Esophagus squamous epithelium (tissue), 5 donors: Measurements from ENCODE around the gene RCAN2. TPM values are rescaled to one million over a fixed set of nuclear protein-coding genes. Genes with fewer than 3 reads are reported as not detected.
A peak's percentile ranks its signal among the peaks of the same experiment; 100 is the strongest.

Experiments used
- DNase-seq: peaks from one replicate; lab custom pipeline; 2025; lab: John Stamatoyannopoulos, UW
- H3K27ac ChIP-seq, 4 donors: fragments of 200-600 bp; sonication (generic); one replicate each; pipeline ENCODE4 v1.5.1; 2016 to 2019; ENCODE audit warnings: mild to moderate bottlenecking in 1 of 4
- H3K27me3 ChIP-seq, 4 donors: fragments of 200-600 bp; sonication (generic); 1 replicate in 3 of 4; 2 replicates in 1 of 4; pipeline versions ENCODE4 v1.5.1 to v1.6.0; 2017 to 2021; ENCODE audit warnings: antibody characterized with exemption in 1 of 4
- H3K36me3 ChIP-seq, 3 donors: fragments of 200-600 bp; sonication (generic); one replicate each; pipeline ENCODE4 v1.5.1; 2016 to 2019
- H3K4me1 ChIP-seq, 3 donors: fragments of 200-600 bp; sonication (generic); one replicate each; pipeline ENCODE4 v1.5.1; 2017 to 2019
- H3K4me3 ChIP-seq, 4 donors: fragments of 200-600 bp; sonication (generic); 1 replicate in 3 of 4; 2 replicates in 1 of 4; pipeline ENCODE4 v1.5.1; 2016 to 2019; ENCODE audit warnings: mild to moderate bottlenecking in 2 of 4, moderate library complexity in 1 of 4
- H3K9me3 ChIP-seq, 3 donors: fragments of 200-600 bp; sonication (generic); one replicate each; pipeline ENCODE4 v1.5.1; 2016 to 2019
- CTCF ChIP-seq, 6 experiments: fragments of 450-650 bp in 4 of 6; fragments of 200-600 bp in 2 of 6; sonication (generic) in 2 of 6; IDR thresholded peaks; one replicate each; pipeline ENCODE4 v1.5.1; 2016 to 2019; ENCODE audit warnings: antibody characterized with exemption in 6 of 6, mild to moderate bottlenecking in 4 of 6, moderate library complexity in 4 of 6
- POLR2A ChIP-seq, 4 donors: fragments of 450-650 bp; IDR thresholded peaks; one replicate each; pipeline ENCODE4 v1.6.1; 2017; ENCODE audit warnings: antibody characterized with exemption in 4 of 4, mild to moderate bottlenecking in 4 of 4, moderate library complexity in 3 of 4
- WGBS, 2 donors: methylation state at CpG; one replicate each; pipeline ENCODE4 v1.1.5; 2018; 5-methylcytosine and 5-hydroxymethylcytosine counted together
- intact Hi-C: fragments of 100-400 bp; cut with DNase I; formaldehyde crosslinking; loops from one replicate; pipeline ENCODE4 v1.15.0; 2022
- total RNA-seq, 4 donors: library from RNA; depleted of rRNA; stranded (reverse); fragments of >200 nt; gene quantifications; one replicate each; pipeline ENCODE4 v1.1.0, GENCODE V29; 2016
- donor health status: DM: yes; HTN: yes; CAD: no.

The RCAN2 gene
- total RNA-seq, 4 donors from 2014 or later: 1.4 to 12.4 (median 4.0) TPM

DNA sequence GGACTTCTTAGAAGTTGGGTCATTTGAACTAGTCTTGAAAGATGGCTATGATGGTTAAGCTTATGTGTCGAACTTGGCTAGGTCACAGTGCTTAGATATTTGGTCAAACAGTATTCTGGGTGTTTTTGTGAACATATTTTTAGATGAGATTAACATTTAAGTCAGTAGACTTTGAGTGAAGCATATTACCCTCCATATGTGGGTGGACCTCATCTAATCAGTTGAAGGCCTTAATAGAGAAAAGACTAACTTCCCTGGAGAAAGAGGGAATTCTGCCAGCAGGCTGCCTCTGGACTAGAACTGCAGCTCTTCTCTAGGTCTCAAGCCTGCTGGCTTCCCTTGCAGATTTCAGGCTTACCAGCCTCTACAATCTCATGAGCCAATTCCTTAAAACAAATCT, 76.9 kb downstream of the RCAN2 start:
- WGBS, 2 donors: 0 to 71% methylated on average over 1 of the region's 1 CpG
- Histone ChIP-seq H3K9me3 (no peaks in the 10 kb centered on the region), H3K4me1 (peaks cover 0 to 16% (median 0%) of the 10 kb centered on the region in 3 donors), H3K36me3 (no peaks in the 10 kb centered on the region), H3K27me3 (no peaks in the 10 kb centered on the region), H3K4me3 (no peak overlapping the region), H3K27ac (no peak overlapping the region)
- no peak for TF ChIP-seq POLR2A (IDR thresholded peaks at IDR 0.05)
- no peak for TF ChIP-seq CTCF (IDR thresholded peaks at IDR 0.05)
- intact Hi-C loops: loop anchor here (10.0 kb wide), 1 partner anchor 210 kb away; no protein-coding TSS in a partner anchor
- DNase-seq: no peak

DNA sequence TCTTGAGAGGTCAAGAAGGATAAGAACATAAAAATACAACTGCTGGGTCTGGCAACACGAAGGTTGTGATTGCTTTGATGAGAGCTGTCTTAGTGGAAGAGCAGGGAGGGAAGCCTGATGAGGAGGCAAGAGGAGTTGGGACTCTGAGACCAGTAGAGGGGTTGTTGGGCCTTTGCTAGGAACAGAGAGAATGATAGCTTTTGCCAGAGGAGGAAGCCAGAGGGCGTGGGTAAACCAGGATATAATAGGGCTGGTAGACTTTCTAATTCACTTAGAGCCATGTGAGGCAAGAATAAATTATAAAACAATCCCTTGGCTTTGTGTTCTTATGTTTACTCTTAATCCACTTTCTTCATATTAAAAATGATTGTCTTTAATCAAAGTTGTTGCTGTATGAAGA, 78.6 kb downstream of the RCAN2 start:
- TF ChIP-seq CTCF (IDR thresholded peaks at IDR 0.05): no peak
- TF ChIP-seq POLR2A (IDR thresholded peaks at IDR 0.05): no peak
- DNase-seq: no peak
- Histone ChIP-seq H3K27ac (no peak overlapping the region), H3K27me3 (no peaks in the 10 kb centered on the region), H3K4me1 (peaks cover 0 to 25% (median 0%) of the 10 kb centered on the region in 3 donors), H3K36me3 (no peaks in the 10 kb centered on the region), H3K9me3 (no peaks in the 10 kb centered on the region), H3K4me3 (no peak overlapping the region)
- intact Hi-C loops: loop anchor here (10.0 kb wide), 1 partner anchor 212 kb away; no protein-coding TSS in a partner anchor
- WGBS, 2 donors: 37 to 49% methylated on average over 2 of the region's 2 CpGs

- 35 to 58% methylated on average over 3 of the region's 3 CpGs for WGBS, 2 donors
- H3K36me3 ChIP-seq: no peaks in the 10 kb centered on the region
- H3K27me3 ChIP-seq: no peaks in the 10 kb centered on the region
- DNase-seq: no peak
- no peak overlapping the region for H3K27ac ChIP-seq
- TF ChIP-seq POLR2A (IDR thresholded peaks at IDR 0.05): no peak
- no peak for TF ChIP-seq CTCF (IDR thresholded peaks at IDR 0.05)
- no peak overlapping the region for H3K4me3 ChIP-seq
- peaks cover 0 to 31% (median 0%) of the 10 kb centered on the region in 3 donors for H3K4me1 ChIP-seq
- intact Hi-C loops: loop anchor here (10.0 kb wide), 1 partner anchor 213 kb away; no protein-coding TSS in a partner anchor
- H3K9me3 ChIP-seq: no peaks in the 10 kb centered on the region
Observed at GRCh38 chr6:46411456-46412197, 79.6 kb downstream of the RCAN2 start.

GRCh38 chr6:46410334-46410953, 80.8 kb downstream of the RCAN2 start:
- Histone ChIP-seq H3K4me3 (no peak overlapping the region), H3K9me3 (no peaks in the 10 kb centered on the region), H3K4me1 (peaks cover 0 to 31% (median 0%) of the 10 kb centered on the region in 3 donors), H3K36me3 (no peaks in the 10 kb centered on the region), H3K27me3 (no peaks in the 10 kb centered on the region), H3K27ac (no peak overlapping the region)
- peak; percentile 40 to 90 (median 60) for TF ChIP-seq CTCF (IDR thresholded peaks at IDR 0.05)
- no peak for TF ChIP-seq POLR2A (IDR thresholded peaks at IDR 0.05)
- intact Hi-C loops: loop anchor here (10.0 kb wide), 1 partner anchor 214 kb away; no protein-coding TSS in a partner anchor
- WGBS, 2 donors: 13 to 35% methylated on average over 5 of the region's 5 CpGs
- DNase-seq: no peak
